SK-N-SH (cell line): ENCODE data around the gene ATG4C.
"Not testable (repeated sequence)": the region's sequence is repeated elsewhere in the genome, so short reads cannot be mapped to it uniquely, and the experiment has no call there.

Source experiments
- CTCF ChIP-seq: fragments of 200-600 bp; sonication (generic); IDR thresholded peaks from 2 replicates; pipeline ENCODE4 v1.6.1; 2017; ENCODE audit warnings: antibody characterized with exemption, mild to moderate bottlenecking, moderate library complexity
- EP300 ChIP-seq, 2 experiments: IDR thresholded peaks; 2 replicates each; pipeline versions ENCODE4 v1.4.0 to v1.6.1; 2012; ENCODE audit warnings: borderline replicate concordance in 1 of 2, low read depth in 1 of 2, low read length in 1 of 2
- EZH2phosphoT487 ChIP-seq: fragments of 200-600 bp; sonication (generic); IDR thresholded peaks from 2 replicates; pipeline ENCODE4 v1.6.1; 2017; ENCODE audit warnings: low read depth, mixed run types, mild to moderate bottlenecking, antibody characterized with exemption, moderate library complexity, borderline replicate concordance
- POLR2AphosphoS5 ChIP-seq: IDR thresholded peaks from 2 replicates; pipeline ENCODE4 v1.6.1; 2012; ENCODE audit warnings: low read depth, low read length
- RAD21 ChIP-seq: IDR thresholded peaks from 2 replicates; pipeline ENCODE4 v1.6.1; 2012; ENCODE audit warnings: mild to moderate bottlenecking, low read length
- SMC3 ChIP-seq: IDR thresholded peaks from 2 replicates; pipeline ENCODE4 v1.6.1; 2012; ENCODE audit warnings: low read depth, low read length, improper control_type of control experiment
- YY1 ChIP-seq: IDR thresholded peaks from 2 replicates; pipeline ENCODE4 v1.4.0; 2012; ENCODE audit warnings: low read depth, mild to moderate bottlenecking
- TF ChIP-seq, protein P1 (sequence below): fragments of 150-350 bp; IDR thresholded peaks from 2 replicates; pipeline ENCODE4 v1.6.1; 2017; ENCODE audit warnings: antibody characterized with exemption, low read length, low read depth, borderline replicate concordance

DNA sequence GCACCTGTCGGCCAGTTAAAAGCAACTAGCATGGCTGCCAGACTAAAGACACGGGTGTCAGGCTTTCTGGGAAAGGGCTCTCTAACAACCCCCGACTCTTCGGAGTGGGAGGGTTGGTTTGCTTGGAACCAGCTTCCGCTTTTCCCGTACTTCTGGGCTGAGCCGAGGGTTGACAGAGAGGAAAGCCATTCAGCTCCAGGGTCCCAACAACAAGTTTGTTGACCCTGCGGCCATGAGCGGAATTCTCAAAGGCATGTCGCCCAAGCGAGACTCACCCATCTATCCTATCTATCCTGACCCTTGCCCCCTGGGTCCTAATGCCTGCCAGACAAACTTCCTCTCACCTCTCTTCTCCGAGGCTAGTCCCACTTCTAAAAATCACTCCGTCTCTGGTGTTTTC lies 29.0 kb upstream of the ATG4C start:
- TF ChIP-seq RAD21; CTCF; YY1; EP300 (IDR thresholded peaks at IDR 0.05; ENCODE audit: borderline replicate concordance in 1 of 2, low read depth in 1 of 2, low read length in 1 of 2); EZH2phosphoT487; POLR2AphosphoS5; SMC3: not testable (repeated sequence)
- TF ChIP-seq, protein P1, sequence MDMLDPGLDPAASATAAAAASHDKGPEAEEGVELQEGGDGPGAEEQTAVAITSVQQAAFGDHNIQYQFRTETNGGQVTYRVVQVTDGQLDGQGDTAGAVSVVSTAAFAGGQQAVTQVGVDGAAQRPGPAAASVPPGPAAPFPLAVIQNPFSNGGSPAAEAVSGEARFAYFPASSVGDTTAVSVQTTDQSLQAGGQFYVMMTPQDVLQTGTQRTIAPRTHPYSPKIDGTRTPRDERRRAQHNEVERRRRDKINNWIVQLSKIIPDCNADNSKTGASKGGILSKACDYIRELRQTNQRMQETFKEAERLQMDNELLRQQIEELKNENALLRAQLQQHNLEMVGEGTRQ = not testable (repeated sequence)
